ENCODE data around the gene CITED1.

Gene CITED1

DNA sequence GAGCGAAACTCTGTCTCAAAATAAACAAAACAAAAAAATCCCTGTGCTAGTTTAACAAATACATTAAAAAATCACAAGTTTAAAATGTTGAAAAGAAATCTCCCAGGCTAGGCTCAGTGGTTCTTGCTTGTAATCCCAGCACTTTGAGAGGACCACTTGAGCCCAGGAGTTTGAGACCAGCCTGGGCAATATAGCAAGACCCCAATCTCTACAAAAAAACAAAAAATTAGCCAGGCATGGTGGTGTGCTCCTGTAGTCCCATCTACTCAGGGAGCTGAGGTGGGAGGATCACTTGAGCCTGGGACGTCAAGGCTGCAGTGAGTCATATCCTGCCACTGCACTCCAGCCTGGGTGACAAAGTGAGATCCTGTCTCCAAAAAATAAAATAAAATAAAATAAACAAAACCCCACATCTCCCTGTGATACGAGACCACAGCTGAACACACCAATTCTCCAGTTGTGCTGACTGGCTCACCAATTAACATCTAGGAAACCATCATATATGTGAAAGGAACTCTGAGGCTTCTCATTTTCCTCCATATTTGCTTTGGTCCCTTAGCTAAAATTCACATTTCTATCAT, 36.0 kb downstream of the CITED1 start:
- no peak for DNase-seq

- DNase-seq, result no peak
Observed at GRCh38 chrX:72268597-72269365, 36.9 kb downstream of the CITED1 start.

- no peak for DNase-seq
Observed at GRCh38 chrX:72265263-72265662, 40.5 kb downstream of the CITED1 start.

DNA sequence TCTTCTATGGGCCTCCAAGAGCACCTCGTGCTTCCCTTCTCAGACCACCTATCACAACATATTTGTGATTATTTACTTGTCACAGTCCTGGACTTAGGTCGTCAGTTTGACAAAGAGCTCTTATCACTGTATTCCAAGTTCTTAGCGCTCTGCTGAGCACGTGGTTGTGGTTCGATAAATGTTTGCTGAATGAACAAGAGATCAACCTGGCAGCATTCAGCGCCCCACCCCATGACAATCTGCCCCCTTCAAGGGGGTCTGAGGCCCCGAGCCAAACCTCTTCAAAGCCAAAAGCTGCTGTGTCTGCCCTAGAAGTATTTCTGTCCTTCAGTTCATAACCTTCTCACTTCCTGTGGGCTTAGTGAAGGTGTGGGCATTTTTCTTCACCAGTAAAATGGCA, 43.6 kb downstream of the CITED1 start:
- no peak for DNase-seq

DNA sequence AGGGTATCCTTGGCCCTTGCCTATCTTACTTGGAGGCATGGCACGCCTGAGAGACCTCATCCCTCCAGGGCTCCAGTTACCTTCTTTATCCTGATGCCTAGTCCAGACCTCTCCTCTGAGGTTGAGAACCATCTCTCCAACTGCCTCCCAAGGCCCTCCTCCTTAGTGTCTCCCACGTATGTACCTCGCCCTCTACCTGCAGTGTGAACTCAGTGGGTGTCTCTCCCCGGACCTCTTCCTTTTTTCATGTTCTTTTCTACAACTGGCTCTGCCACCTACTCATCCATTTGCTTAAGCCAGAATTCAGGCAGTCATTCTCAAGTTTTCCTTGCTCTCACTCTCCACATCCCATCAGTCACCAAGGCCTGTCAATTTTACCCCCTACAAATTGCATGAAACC, 45.3 kb downstream of the CITED1 start:
- DNase-seq, result no peak

DNA sequence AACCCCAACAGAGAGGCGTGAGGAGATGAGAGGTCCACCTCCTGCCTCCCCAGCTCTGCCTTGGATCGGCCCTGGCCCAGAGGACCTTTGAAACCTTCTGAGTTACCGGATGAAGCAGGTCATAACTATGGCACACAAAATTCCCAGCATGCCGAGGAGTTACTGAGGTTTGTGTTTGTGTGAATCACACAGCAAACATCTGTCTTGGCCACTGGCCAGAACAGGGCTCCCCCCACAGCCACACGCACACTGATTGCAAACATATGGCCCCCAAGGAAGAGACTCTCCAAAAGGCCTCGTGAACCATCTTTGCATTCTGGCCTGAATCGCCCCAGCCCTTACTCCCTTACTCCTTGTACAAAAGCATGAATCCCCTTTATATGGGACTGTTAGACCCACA, 47.5 kb downstream of the CITED1 start:
- no peak for DNase-seq

- DNase-seq, result no peak
Observed at GRCh38 chrX:72255864-72256263, 49.9 kb downstream of the CITED1 start.

DNA sequence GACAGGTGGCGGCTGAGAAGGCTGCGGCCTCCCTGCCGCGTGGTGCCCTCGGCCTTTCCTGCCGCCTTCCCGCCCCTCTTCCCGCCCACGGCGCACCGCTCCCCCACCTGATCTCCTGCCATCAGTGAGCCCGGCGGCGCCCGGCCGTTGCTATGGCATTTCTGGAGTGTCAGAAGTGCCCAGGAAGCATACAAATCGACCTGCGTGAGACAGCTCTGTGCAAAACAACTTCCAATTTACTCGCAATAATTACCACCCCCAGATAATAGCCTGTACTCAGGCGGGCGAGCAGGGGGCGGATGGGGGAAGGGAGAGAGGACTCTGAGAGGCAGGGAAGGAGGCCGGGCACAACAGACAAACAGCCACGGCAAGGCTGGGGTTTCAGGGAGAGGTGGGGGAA, 50.3 kb downstream of the CITED1 start:
- DNase-seq, result no peak

DNA sequence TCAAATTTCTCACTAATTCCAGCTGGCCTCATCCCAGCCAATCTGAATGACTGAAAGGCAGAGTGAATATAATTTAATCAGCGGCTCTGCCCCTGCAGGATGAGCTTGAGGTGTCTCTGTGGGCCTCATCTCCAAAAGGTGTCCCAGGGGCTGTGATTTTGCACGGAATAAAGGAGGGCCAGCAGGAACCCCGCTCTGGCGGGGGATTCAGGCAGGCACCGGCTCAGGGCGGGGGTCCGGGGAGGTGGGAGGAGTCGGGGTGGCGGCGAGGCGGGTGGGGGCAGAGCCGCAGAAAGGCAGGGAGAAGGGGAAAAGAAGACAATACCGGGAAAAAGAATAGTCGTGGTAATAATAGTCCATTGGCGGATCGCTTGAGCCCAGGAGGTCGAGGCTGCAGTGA, 50.9 kb downstream of the CITED1 start:
- DNase-seq, result no peak

DNA sequence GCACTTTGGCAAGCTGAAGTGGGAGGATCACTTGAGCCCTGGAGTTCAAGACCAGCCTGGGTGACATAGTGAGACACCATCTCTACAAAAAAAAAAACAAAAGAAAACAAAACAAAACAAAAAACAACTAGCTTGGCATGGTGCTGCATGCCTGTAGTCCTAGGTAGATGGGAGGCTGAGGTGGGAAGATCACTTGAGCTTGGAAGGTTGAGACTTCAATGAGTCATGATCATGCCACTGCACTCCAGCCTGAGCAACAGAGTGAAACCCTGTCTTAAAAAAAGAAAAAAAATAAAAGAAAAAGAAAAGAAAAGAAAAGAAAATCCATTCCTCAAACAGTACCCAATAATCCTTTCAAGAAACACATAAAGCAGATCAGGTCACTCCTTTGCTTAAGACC, 52.0 kb downstream of the CITED1 start:
- no peak for DNase-seq
